Vagina (tissue), 2 donors: ENCODE results near the gene FGF1. TPM values are rescaled to one million over a fixed set of nuclear protein-coding genes. Genes with fewer than 3 reads are reported as not detected.

ENCODE experiments used
- DNase-seq, 2 donors: peaks; one replicate each; pipeline ENCODE4 v3.0.0-alpha.2; 2017; ENCODE audit errors: extremely low spot score in 2 of 2
- H3K27ac ChIP-seq: fragments of 200-600 bp; sonication (generic); one replicate; pipeline ENCODE4 v1.5.1; 2019
- H3K27me3 ChIP-seq: fragments of 200-600 bp; sonication (generic); one replicate; pipeline ENCODE4 v1.5.1; 2019
- H3K36me3 ChIP-seq, 2 donors: fragments of 200-600 bp; sonication (generic); one replicate each; pipeline ENCODE4 v1.5.1; 2017 to 2019
- H3K4me1 ChIP-seq: fragments of 200-600 bp; sonication (generic); one replicate; pipeline ENCODE4 v1.5.1; 2019
- H3K4me3 ChIP-seq, 2 donors: fragments of 200-600 bp; sonication (generic); 1 replicate in 1 of 2; 2 replicates in 1 of 2; pipeline ENCODE4 v1.5.1; 2016 to 2019
- H3K9me3 ChIP-seq: fragments of 200-600 bp; sonication (generic); one replicate; pipeline ENCODE4 v1.5.1; 2019
- CTCF ChIP-seq, 3 experiments: fragments of 450-650 bp in 2 of 3; fragments of 200-600 bp in 1 of 3; sonication (generic) in 1 of 3; IDR thresholded peaks; one replicate each; pipeline ENCODE4 v1.5.1; 2017 to 2019; ENCODE audit warnings: antibody characterized with exemption in 3 of 3, mild to moderate bottlenecking in 2 of 3, moderate library complexity in 2 of 3
- POLR2A ChIP-seq, 2 donors: fragments of 450-650 bp; IDR thresholded peaks; one replicate each; pipeline ENCODE4 v1.6.1; 2017; ENCODE audit warnings: antibody characterized with exemption in 2 of 2, mild to moderate bottlenecking in 2 of 2, moderate library complexity in 2 of 2
- POLR2AphosphoS5 ChIP-seq, 2 donors: sonication (generic); formaldehyde crosslinking; IDR thresholded peaks; one replicate each; pipeline ENCODE4 v1.9.0; 2017; ENCODE audit warnings: antibody characterized with exemption in 2 of 2, mild to moderate bottlenecking in 2 of 2, low read depth in 1 of 2; ENCODE audit not compliant: insufficient read depth in 1 of 2
- intact Hi-C: fragments of 100-400 bp; cut with DNase I; formaldehyde crosslinking; loops from one replicate; pipeline ENCODE4 v1.15.1; 2023
- total RNA-seq: library from RNA; depleted of rRNA; stranded (reverse); fragments of >200 nt; gene quantifications from one replicate; pipeline ENCODE4 v1.2.3, GENCODE V29; 2016

The FGF1 gene
- total RNA-seq, 1 donor from 2014 or later, result 2.0 TPM

- no peaks in the 10 kb centered on the region for H3K9me3 ChIP-seq
- H3K27me3 ChIP-seq, result no peaks in the 10 kb centered on the region
- TF ChIP-seq CTCF (IDR thresholded peaks at IDR 0.05), result no peak
- TF ChIP-seq POLR2A (IDR thresholded peaks at IDR 0.05), result no peak
- TF ChIP-seq POLR2AphosphoS5 (IDR thresholded peaks at IDR 0.05; ENCODE audit: insufficient read depth in 1 of 2, low read depth in 1 of 2), result no peak
- intact Hi-C loops, result no loop called here
- no peak overlapping the region for H3K27ac ChIP-seq
- DNase-seq, result no peak
- H3K4me3 ChIP-seq, result no peak overlapping the region
- peaks cover 22% of the 10 kb centered on the region for H3K4me1 ChIP-seq
- H3K36me3 ChIP-seq, result no peaks in the 10 kb centered on the region
These were observed 43.5 kb downstream of the FGF1 start for GRCh38 chr5:142642427-142642826.

GRCh38 chr5:142641711-142642110, 44.2 kb downstream of the FGF1 start:
- H3K4me3 ChIP-seq, result no peak overlapping the region
- H3K4me1 ChIP-seq, result peaks cover 22% of the 10 kb centered on the region
- TF ChIP-seq POLR2AphosphoS5 (IDR thresholded peaks at IDR 0.05; ENCODE audit: insufficient read depth in 1 of 2, low read depth in 1 of 2), result no peak
- TF ChIP-seq CTCF (IDR thresholded peaks at IDR 0.05), result no peak
- TF ChIP-seq POLR2A (IDR thresholded peaks at IDR 0.05), result no peak
- H3K36me3 ChIP-seq, result no peaks in the 10 kb centered on the region
- H3K9me3 ChIP-seq, result no peaks in the 10 kb centered on the region
- H3K27ac ChIP-seq, result no peak overlapping the region
- no peaks in the 10 kb centered on the region for H3K27me3 ChIP-seq
- no peak for DNase-seq
- intact Hi-C loops, result no loop called here

GRCh38 chr5:142640316-142641005, 45.4 kb downstream of the FGF1 start:
- Histone ChIP-seq H3K9me3 (no peaks in the 10 kb centered on the region), H3K27ac (no peak overlapping the region), H3K4me3 (no peak overlapping the region), H3K36me3 (no peaks in the 10 kb centered on the region), H3K4me1 (peaks cover 21% of the 10 kb centered on the region), H3K27me3 (no peaks in the 10 kb centered on the region)
- intact Hi-C loops, result no loop called here
- no peak for DNase-seq
- TF ChIP-seq CTCF (IDR thresholded peaks at IDR 0.05) (no peak), POLR2AphosphoS5 (IDR thresholded peaks at IDR 0.05; ENCODE audit: insufficient read depth in 1 of 2, low read depth in 1 of 2) (no peak), POLR2A (IDR thresholded peaks at IDR 0.05) (no peak)

- Histone ChIP-seq H3K9me3 (no peaks in the 10 kb centered on the region), H3K4me1 (peaks cover 11% of the 10 kb centered on the region), H3K36me3 (no peaks in the 10 kb centered on the region), H3K27ac (no peak overlapping the region), H3K4me3 (no peak overlapping the region), H3K27me3 (no peaks in the 10 kb centered on the region)
- no peak for DNase-seq
- TF ChIP-seq CTCF (IDR thresholded peaks at IDR 0.05), result no peak
- TF ChIP-seq POLR2AphosphoS5 (IDR thresholded peaks at IDR 0.05; ENCODE audit: insufficient read depth in 1 of 2, low read depth in 1 of 2), result no peak
- no peak for TF ChIP-seq POLR2A (IDR thresholded peaks at IDR 0.05)
- intact Hi-C loops, result no loop called here
These were observed 46.4 kb downstream of the FGF1 start for GRCh38 chr5:142639455-142639854.

- H3K27ac ChIP-seq, result no peak overlapping the region
- intact Hi-C loops, result no loop called here
These were observed 48.0 kb downstream of the FGF1 start for GRCh38 chr5:142637871-142638270.

More at GRCh38 chr5:142637871-142638270, 48.0 kb downstream of the FGF1 start:
- TF ChIP-seq POLR2AphosphoS5 (IDR thresholded peaks at IDR 0.05; ENCODE audit: insufficient read depth in 1 of 2, low read depth in 1 of 2) (no peak), CTCF (IDR thresholded peaks at IDR 0.05) (no peak), POLR2A (IDR thresholded peaks at IDR 0.05) (no peak)
- no peaks in the 10 kb centered on the region for H3K36me3 ChIP-seq
- DNase-seq, result no peak
- H3K4me1 ChIP-seq, result no peaks in the 10 kb centered on the region
- H3K27me3 ChIP-seq, result no peaks in the 10 kb centered on the region
- no peaks in the 10 kb centered on the region for H3K9me3 ChIP-seq
- no peak overlapping the region for H3K4me3 ChIP-seq
